Putamen (tissue), 1 donor: Measurements from ENCODE around the gene PTPN7.
"Not testable (repeated sequence)": the region's sequence is repeated elsewhere in the genome, so short reads cannot be mapped to it uniquely, and the experiment has no call there.

Experiments
- DNase-seq: peaks from one replicate; pipeline ENCODE4 v3.0.0-alpha.2; 2016; ENCODE audit warnings: low spot score

Gene PTPN7

DNA sequence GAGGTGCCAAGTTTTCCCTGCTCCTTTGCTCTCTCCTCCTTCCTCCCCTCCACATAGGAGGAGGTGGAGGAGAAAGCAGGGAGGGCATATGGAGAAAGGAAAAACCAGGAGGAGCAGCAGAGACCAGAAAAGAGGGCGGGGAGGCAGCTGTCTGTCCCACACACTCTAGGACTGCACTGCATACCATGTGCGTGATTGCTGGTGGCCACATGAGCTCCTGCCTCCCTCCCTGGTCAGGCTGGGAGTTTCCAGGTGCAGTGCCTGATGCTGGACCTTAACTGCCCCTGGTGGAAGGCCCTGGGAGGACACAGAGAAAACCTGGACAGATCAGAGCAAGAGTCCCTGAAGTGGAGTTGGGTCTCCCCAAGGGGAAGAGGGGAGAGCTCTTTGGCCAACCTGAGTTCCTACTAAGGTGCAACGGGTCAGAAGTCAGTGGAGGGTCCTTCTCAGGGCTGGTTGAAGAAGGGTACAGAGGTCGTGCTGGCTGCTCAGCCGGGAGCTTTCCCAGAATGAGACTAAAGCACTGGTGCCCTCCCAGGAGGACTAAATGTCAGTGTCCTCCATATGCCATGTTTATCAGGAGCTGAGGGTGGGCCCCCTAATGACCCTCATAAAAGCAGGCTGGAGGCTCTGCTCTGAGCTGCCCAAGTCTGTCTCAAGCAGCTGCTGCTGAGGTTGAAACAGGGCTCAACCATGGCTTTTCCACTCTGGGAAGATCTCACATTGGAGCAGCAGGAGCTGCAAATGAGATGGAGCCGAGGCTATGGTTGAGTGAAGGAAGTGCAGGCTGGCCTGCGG lies 29.7 kb upstream of the PTPN7 start:
- DNase-seq: no peak

GRCh38 chr1:202189001-202189790 lies 28.8 kb upstream of the PTPN7 start:
- peak; percentile 45 for DNase-seq

GRCh38 chr1:202187697-202188407 lies 27.4 kb upstream of the PTPN7 start:
- no peak for DNase-seq

GRCh38 chr1:202187041-202187671 lies 26.8 kb upstream of the PTPN7 start:
- DNase-seq: peak; percentile 22

- no peak for DNase-seq
Observed at GRCh38 chr1:202186327-202186726, 25.9 kb upstream of the PTPN7 start.

- DNase-seq: peak; percentile 78
Observed at GRCh38 chr1:202184750-202185460, 24.5 kb upstream of the PTPN7 start.

DNA sequence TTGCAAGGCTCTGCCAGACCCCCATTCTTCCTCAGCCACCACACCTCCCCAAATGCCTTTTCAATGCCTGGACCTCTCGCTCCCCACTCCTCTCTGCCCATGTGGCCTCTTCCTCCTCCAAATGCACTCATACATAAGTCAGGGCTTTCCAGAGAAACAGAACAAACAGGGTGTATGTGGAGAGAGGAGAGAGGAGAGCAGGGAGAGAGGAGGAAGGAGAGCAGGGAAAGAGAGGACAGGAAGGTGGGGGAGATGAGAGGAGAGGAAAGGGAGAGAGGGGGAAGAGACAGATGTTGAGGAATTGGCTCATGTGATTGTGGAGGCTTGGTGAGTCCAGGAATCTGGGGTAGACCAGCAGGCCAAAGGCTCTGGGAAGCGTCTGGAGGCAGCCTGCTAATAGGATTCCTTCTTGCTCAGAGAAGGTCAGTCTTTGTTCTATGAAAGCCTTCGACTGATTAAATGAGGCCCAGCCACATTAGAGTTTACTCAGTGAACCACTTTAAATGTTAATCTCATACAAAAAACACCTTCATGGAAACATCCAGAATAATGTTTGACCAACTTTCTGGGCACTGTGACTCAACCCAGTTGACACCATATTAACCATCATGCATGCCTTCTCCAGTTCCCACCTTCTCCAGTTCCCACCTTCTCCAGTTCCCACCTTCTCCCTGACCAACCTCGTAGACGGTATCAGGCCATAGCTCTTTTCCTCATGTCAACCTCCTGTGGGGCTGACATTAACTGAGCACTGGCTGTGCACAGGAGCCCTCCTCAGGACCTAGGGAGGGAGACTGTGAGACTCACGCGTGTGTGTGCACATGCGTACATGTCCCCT lies 21.9 kb upstream of the PTPN7 start:
- no peak for DNase-seq

DNA sequence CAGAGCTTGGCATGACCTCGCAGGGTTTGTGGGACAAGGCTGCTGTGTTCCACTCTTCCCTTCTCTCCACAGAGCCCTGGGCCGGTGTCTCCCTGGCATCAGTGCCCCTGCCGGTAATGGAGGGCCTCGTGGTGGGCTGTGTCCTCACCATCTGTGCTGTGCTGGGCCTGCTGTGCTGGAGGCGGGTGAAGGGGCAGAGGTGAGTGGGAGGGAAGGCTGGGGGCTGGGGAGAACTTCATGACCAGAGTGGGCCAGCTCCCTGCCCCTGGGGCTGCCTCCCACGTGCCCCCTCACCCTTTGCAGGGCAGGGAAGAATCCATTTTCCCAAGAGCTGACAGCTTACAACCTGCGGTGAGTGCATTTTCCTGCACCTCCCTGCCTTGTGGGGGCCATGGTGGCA lies 21.2 kb upstream of the PTPN7 start:
- no peak for DNase-seq

DNA sequence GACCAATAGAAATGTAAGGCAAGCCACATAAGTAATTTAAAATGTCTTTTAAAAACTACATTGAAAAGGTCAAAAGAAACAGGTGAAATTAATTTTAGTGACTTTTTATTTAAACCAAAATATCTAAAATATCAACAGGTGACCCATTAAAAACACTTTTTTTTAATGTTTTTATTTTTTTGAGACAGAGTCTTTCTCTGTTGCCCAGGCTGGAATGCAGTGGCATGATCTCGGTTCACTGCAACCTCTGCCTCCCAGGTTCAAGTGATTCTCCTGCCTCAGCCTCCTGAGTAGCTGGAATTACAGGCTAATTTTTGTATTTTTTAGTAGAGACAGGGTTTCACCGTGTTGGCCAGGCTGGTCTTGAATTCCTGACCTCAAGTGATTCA lies 20.3 kb upstream of the PTPN7 start:
- not testable (repeated sequence) for DNase-seq

DNA sequence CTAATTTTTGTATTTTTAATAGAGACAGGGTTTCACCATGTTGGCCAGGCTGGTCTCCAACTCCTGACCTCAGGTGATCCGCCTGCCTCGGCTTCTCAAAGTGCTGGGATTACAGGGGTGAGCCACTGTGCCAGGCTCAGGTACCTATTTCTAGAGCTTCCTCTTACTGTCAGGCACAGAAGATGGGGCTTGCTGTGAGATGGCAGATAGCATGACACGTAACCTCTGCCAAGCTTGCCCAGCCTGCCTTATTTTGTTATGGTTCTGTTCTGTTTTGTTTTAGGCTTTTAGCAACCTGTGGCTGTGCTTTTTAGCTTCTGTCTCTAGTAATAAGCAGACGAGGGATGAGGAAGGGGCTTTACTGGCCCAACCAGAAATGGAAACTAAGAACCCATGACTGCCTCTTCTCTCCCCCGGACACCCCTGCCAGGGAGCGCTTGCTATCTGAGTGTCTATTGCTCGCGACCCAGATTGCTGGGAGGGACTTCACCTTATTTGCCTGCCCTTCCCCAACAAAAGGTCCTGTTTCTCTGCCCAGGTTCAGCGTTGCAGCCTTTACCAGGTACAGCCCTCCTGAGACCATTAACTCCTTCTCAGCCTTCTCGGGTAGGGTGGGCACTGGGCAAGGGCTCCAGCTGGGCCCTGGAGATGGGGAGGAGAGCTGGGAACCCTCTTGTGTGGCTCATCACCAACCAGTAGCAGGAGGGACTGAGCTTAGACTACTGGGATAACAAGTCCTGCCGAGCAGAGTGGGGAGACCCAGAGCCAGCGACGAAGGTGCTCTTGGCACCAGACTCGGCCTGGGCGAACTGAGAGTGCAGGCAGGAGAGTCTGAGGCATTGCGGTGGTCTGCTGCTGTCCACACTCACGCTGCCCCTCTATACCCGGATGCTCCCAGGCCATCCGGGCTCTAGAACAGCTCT lies 19.7 kb upstream of the PTPN7 start:
- no peak for DNase-seq

DNA sequence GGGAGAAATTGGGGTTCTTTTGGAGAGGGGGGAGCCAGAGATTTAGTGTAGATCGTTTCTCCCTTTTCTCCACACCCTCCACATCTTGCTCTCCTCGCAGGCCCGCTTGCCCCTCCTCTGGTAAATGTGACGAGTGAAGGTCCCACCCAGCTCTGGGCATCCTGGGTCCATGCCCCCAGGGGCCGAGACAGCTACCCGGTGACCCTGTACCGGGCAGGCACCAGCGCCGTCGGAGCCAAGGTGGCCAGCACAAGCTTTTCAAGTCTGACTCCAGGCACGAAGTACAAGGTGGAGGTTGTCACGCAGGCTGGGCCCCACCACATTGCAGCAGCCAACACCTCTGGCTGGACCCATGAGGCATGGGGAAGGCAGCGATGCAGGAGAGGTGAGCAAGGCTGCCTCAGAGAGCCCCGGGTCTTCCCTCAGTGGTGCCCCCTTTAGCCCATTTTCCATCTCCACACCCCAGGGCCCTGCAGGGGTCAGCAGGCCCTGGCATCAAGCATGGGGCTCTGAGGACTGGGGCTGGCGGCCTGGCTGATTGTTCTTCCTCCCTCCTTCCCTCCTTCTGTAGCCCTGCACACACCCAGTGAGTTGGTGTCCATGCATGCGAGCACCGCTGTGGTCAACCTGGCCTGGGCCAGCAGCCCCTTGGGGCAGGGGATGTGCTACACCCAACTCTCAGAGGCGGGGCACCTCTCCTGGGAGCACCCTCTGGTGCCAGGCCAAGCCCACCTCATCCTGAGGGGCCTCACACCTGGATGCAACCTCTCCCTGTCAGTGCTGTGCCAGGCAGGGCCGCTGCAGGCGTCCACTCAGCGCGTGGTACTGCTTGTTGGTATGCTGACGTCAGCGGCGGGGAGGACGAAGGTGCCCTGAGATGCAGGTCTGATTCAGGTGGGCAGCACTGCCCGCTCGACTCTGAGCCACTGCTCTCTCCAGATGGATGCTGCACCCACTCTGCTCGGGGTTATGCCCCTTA lies 16.8 kb upstream of the PTPN7 start:
- no peak for DNase-seq

- no peak for DNase-seq
Observed at GRCh38 chr1:202173993-202174392, 13.6 kb upstream of the PTPN7 start.

DNA sequence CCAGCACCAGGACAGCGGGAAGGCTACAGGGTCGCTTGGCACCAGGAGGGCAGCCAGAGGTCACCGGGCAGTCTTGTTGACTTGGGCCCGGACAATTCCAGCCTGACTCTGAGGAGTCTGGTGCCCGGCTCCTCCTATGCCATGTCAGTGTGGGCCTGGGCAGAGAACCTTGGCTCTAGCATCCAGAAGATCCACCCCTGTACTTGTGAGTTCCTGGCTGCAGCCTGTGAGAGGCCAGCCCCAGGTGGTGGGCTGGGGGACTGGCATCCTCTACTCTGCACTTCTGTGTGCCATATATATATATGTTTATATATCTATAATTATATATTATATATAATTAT lies 11.6 kb upstream of the PTPN7 start:
- no peak for DNase-seq

GRCh38 chr1:202171292-202172014 lies 11.1 kb upstream of the PTPN7 start:
- no peak for DNase-seq

- DNase-seq: no peak
Observed at GRCh38 chr1:202170726-202171125, 10.3 kb upstream of the PTPN7 start.

DNA sequence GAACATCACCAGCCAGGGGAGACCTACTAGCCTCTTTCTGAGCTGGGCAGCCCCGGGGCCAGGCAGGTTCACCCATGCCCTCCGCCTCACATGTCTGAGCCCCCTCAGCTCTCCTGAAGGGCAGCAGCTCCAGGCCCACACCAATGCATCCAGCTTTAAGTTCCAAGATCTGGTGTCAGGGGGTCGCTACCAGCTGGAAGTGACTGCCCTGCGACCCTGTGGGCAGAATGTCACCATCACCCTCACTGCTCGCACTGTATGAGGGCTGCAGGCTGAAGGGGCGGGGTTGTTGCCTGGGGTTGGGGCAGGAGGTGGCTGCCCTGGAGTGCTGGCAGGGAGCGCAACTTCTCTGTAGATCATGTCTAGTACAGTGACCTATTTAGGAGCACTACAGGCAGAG lies 8.5 kb upstream of the PTPN7 start:
- DNase-seq: no peak

DNA sequence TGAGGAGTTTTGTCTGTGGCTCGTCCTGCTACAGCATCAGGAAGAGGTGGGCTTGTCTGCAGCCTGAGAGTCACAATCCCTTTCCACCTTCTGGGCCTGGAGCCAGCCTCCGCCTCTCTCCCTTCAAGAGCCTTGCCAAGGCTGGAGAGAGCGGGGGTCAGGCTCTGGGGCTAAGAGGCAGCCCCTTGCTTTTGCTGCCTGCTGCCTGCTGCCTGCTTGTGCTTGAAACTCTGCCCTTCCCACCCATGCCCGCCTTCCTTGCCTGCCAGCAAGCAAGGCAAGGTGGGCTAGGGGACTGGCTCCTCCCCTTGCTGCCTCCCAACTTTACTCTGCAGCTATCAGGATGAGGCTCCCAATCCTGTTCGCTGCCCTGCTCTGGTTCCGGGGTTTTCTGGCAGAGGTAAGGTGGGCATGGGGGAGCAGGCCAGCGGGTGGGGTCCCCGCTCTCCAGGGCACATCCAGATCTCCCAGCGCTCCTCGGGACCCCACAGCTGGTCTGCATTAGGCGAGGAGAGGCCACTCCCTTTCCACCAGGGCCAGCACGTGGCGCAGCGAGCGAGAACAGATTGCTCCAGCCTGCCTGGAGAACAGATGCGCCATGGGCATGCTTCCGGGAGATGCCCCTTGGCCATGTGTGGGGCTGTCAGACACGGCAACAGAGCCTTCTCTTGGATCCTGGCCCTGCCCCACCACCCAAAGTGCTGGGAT lies 7.5 kb upstream of the PTPN7 start:
- no peak for DNase-seq
